GM12801 (cell line): ENCODE results near the gene FAM131B.

Experiments used
- TF ChIP-seq, protein P1 (sequence below): IDR thresholded peaks from one replicate; pipeline ENCODE4 v1.5.1; 2011; ENCODE audit warnings: control low read depth; ENCODE audit not compliant: insufficient read length; ENCODE audit errors: extremely low read depth

The FAM131B gene

DNA sequence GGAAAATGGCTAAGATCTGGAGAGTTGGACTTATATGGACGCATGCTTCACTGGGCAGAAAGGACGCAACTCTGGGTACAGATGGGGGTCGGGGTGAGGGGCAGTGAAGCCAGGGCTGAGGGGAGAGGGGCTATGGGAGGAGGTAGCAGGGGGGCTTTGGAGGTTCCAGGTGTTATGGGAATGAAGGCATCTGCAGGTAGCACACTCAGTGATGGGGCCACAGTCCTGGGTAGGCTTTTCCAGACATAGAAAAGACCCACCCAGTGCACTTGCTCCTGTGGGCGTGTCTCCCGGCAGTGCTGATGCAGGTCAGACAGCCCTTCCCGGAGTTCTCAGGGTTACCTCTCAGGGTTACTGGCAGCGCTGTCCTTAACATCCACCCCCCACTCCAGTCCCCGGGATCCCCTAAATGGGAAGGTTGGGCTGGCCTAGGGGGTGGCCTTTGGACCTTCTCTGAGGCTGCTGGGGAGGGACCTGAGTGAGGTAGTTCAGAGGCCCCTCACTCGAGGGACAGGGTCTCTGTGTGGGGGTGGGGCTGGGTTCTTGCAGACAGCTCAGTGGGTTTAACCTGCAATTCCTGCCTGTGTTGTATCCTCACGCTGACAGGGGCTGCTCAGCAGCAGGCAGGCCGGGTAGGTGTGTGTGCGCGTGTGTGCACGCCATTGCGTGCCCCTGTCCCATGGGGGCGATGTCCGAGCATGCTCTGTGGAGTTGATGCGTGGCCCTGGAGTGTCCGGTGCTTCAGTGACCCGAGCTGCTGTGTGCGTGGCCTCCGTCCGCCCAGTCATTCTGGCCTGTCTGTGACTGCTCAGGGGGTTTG is 24.9 kb upstream of the FAM131B start:
- TF ChIP-seq, protein P1, sequence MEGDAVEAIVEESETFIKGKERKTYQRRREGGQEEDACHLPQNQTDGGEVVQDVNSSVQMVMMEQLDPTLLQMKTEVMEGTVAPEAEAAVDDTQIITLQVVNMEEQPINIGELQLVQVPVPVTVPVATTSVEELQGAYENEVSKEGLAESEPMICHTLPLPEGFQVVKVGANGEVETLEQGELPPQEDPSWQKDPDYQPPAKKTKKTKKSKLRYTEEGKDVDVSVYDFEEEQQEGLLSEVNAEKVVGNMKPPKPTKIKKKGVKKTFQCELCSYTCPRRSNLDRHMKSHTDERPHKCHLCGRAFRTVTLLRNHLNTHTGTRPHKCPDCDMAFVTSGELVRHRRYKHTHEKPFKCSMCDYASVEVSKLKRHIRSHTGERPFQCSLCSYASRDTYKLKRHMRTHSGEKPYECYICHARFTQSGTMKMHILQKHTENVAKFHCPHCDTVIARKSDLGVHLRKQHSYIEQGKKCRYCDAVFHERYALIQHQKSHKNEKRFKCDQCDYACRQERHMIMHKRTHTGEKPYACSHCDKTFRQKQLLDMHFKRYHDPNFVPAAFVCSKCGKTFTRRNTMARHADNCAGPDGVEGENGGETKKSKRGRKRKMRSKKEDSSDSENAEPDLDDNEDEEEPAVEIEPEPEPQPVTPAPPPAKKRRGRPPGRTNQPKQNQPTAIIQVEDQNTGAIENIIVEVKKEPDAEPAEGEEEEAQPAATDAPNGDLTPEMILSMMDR, result no peak

DNA sequence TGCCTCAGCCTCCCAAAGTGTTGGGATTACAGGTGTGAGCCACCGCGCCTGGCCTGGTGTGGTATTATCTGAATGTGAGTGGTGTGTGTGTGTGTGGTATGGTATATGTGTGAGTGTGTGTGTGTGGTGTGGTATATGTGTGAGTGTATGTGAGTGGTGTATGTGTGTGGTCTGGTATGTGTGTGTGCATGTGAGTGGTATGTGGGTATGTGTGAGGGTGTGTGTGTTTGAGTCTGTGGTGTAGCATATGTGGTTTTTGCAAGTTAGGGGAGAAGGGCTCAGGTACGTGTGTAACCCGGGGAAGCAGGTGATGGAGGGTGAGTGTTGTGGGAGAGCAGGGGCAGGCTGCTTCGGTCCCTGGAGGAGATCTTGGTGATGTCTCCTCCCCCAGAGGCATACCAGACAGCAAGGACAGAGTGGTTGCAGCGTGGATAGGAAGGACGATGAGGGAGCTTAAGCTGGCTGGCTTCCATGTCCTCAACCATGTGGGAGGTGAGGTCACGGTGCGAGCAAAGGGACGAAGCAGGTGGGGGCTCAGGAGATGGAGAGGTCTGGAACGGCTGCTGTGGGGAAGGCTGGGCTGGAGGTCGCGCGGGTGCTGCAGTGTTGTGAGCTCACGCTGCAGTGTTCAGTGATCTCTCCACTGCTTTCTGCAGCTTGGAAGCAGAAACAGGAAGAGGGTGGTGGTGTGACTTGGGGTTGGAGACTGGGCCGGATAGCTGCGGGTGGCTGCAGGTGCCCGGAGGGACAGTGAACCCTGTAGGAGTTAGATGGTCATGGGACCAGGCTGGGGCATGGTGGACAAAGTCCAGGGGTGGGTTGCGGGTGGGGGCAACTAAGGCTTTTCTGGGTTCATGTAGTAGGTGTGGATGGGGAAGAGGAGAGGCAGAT is 23.6 kb upstream of the FAM131B start:
- TF ChIP-seq, protein P1, result no peak

DNA sequence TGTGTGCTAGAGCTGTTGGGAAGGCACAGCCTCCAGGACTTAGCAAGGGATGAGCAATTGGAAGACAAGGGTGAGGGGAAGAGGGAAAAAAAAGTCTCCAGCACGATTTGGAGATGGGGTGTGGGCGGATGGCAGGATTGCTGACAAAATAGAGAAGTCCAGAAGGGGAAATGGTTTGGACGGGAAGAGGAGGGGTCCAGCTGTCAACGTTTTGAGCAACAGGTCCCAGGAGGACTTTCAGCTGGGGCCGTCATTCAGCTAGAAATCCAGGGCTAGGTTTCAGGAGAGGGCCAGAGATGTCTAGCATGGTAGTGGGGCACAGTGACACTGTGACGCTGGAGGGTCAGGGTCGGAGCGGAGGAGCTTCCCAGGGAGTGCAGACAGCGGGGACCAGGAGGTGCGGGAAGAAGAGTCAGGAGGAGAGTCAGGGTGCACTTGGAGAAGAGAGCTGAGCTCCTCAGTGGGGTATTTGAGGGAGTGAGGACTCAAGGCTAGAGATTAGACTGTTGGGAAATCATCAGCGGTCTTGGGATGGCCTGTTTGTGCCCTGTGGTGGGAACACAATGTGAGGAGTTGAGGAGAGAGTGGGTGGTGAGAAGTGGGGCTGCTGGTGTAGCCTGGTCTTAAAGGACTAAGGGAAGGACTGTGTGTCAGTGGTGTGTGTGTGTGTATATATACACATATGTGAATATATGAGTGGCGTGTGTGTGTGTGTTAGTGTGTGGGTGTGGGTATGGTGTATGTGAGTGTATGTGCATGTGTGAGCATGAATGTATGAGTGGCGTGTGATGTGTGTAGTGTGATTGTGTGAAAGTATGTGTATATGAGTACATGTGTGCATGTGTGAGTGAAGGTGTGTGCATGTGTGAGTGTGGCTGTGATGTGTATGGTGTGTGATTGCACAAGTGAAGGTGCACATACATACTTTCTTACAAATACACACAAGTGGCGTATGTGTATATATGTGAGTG is 22.4 kb upstream of the FAM131B start:
- TF ChIP-seq, protein P1, result no peak

DNA sequence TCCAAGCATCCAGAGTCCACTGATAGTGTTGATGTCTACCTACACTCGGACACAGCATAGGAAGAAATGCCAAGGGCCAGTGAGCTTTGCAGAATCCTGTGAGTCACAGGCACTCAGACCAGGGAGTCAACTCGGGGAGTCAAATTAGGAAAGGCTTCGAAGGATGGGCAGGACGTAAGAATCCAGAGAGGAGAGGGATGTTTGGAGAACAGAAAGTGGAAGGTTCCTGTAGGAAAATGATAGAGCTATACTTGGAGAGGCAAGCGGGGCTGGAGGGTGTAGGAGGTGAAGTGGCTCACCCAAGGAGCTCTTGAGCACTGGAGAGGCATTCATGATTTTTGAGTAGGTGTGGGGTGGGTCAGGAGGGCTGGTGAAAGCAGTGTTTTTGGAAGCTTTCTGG is 21.6 kb upstream of the FAM131B start:
- TF ChIP-seq, protein P1, result no peak

DNA sequence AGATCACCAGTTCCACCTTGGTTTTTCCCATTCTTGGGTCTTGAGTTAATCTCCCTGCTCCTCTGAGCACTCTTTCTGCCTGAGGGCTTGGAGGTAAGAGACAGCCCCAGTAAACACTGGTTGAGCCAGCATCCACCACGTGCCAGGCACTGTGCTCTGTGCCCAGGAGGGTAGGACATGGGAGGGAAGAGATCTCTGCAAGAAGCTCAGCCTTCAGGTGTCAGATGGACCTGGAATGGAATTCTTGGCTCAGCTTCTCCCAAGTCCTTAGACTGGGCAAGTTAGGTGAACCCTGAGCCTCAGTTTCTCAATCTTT is 21.1 kb upstream of the FAM131B start:
- TF ChIP-seq, protein P1, result no peak

DNA sequence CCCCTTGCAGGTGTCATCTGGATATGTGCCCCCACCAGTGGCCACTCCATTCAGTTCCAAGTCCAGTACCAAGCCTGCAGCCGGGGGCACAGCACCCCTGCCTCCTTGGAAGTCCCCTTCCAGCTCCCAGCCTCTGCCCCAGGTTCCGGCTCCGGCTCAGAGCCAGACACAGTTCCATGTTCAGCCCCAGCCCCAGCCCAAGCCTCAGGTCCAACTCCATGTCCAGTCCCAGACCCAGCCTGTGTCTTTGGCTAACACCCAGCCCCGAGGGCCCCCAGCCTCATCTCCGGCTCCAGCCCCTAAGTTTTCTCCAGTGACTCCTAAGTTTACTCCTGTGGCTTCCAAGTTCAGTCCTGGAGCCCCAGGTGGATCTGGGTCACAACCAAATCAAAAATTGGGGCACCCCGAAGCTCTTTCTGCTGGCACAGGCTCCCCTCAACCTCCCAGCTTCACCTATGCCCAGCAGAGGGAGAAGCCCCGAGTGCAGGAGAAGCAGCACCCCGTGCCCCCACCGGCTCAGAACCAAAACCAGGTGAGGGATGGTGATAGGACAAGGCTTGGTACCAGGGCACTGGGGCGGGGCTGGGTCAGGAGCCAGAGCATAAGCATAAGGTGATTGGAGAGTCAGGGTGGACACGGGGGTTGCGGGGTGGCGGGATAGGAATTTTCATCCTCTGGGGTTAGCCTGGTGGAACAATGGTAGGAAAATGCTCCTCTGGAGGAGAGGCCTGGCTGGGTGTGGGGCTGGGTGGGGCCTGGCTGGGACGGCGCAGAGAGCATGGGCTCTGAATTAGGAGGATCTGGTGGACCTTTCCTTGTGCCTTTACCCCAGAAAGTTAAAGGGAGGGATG is 20.5 kb upstream of the FAM131B start:
- TF ChIP-seq, protein P1, result no peak
